Retinal pigment epithelial cell (primary cell): ENCODE results near the gene GPR171.

Source experiments
- DNase-seq: peaks from one replicate; pipeline ENCODE4 v3.0.0-alpha.2; 2010; ENCODE audit warnings: low read depth
- H3K4me3 ChIP-seq: 2 replicates; pipeline ENCODE4 v1.5.1; 2011; ENCODE audit warnings: mild to moderate bottlenecking, low read length, control low read depth, moderate library complexity
- CTCF ChIP-seq: conservative IDR thresholded peaks from 2 replicates; pipeline ENCODE4 v1.5.1; 2011; ENCODE audit warnings: low read depth, low read length, control low read depth, inconsistent platforms

GPR171 gene

DNA sequence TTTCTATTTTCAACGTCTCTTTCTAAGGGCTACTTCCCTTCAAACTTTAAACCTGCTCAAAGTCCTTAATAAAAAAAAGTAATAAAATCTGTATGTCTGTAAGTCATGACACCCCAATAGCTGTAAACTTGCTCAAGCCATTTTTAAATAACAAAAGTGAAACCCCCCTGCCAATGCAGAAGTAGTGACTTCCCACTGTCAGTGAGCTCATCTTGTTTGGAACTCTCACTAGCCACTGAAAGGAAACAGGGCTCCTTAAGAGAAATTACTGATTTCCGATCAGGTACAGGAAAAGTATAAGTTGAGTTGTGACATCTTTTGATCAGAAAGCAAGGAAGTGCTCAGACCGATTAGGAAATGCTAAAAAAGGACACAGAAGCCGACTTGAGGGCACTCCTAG, 27.6 kb upstream of the GPR171 start:
- no peak overlapping the region for H3K4me3 ChIP-seq
- DNase-seq: no peak
- no peak for TF ChIP-seq CTCF

DNA sequence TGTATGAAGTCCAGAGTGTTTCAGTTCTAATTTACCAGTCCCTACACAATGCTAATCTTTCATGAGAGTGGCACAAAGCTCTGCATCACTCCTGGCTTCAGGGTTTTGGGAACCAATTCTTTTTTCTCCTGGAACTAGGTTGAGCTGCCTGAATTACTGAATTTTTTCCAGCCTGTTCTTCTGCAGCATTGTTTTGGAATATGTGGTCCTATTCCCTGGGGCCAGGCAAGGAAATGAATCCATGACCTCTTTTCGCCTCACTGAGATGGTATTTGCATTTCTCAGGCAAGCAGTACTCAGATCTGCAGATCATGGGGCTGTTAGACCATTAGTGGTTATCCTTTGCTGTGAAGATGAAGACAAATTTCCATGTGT, 25.6 kb upstream of the GPR171 start:
- no peak overlapping the region for H3K4me3 ChIP-seq
- no peak for TF ChIP-seq CTCF
- no peak for DNase-seq

- no peak for DNase-seq
- TF ChIP-seq CTCF: peak; percentile 96
- no peak overlapping the region for H3K4me3 ChIP-seq
Measured at GRCh38 chr3:151227807-151228665, 25.0 kb upstream of the GPR171 start.

GRCh38 chr3:151227266-151227806, 24.3 kb upstream of the GPR171 start:
- no peak for TF ChIP-seq CTCF
- no peak overlapping the region for H3K4me3 ChIP-seq
- no peak for DNase-seq

DNA sequence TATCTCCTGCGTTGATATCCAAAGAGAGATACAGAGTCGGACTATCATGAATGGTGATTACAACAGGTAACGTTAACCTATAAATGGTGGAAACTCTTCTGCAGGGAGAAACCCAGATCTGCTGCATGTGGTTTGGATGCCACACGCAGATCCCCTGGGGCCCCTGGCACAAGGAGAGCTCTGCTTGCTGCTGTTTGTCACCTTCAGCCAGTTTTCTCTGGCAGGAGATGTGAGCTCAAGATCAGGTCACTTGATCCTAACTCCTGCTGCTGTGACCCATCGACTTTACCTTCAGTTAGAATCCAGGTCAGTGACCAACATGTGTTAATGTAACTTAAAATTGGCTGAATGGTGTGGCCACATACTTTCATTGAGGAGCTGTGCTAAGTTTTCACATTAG, 23.8 kb upstream of the GPR171 start:
- DNase-seq: no peak
- TF ChIP-seq CTCF: no peak
- H3K4me3 ChIP-seq: no peak overlapping the region

- peak; percentile 42 for DNase-seq
- TF ChIP-seq CTCF: no peak
- no peak overlapping the region for H3K4me3 ChIP-seq
Measured at GRCh38 chr3:151226088-151226563, 23.1 kb upstream of the GPR171 start.
